OCI-LY1 (cell line): Measurements from ENCODE around the gene PIH1D1.

Experiments used
- EZH2 ChIP-seq: fragments of 200-600 bp; sonication (generic), shearing (Covaris generic); IDR thresholded peaks from 2 replicates; pipeline ENCODE4 v1.8.0; 2017; ENCODE audit warnings: borderline replicate concordance, mixed run types, mild to moderate bottlenecking, antibody characterized with exemption, low read length, moderate library complexity, mixed read lengths
- TF ChIP-seq, protein P1 (sequence below): fragments of 200-600 bp; sonication (generic), shearing (Covaris generic); IDR thresholded peaks from 2 replicates; pipeline ENCODE4 v1.5.1; 2017; ENCODE audit warnings: mild to moderate bottlenecking, antibody characterized with exemption, low read length, moderate library complexity, mixed read lengths

DNA sequence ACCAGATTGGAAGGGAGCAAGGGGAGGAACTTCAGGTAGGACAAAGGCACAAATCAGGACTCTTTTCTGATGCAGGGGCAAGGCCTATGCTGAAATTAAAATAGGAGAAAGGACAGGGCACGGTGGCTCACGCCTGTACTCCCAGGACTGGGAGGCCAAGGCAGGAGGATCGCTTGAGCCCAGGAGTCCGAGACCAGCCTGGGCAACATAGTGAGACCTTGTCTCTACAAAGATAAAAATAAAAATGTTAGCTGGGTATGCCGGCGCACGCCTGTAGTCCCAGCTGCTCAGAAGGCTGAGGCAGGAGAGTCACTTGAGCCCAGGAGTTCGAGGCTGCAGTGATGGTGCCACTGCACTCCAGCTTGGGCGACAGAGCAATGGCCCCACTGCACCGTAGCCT, 15.9 kb downstream of the PIH1D1 start:
- TF ChIP-seq, protein P1, sequence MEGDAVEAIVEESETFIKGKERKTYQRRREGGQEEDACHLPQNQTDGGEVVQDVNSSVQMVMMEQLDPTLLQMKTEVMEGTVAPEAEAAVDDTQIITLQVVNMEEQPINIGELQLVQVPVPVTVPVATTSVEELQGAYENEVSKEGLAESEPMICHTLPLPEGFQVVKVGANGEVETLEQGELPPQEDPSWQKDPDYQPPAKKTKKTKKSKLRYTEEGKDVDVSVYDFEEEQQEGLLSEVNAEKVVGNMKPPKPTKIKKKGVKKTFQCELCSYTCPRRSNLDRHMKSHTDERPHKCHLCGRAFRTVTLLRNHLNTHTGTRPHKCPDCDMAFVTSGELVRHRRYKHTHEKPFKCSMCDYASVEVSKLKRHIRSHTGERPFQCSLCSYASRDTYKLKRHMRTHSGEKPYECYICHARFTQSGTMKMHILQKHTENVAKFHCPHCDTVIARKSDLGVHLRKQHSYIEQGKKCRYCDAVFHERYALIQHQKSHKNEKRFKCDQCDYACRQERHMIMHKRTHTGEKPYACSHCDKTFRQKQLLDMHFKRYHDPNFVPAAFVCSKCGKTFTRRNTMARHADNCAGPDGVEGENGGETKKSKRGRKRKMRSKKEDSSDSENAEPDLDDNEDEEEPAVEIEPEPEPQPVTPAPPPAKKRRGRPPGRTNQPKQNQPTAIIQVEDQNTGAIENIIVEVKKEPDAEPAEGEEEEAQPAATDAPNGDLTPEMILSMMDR: no peak
- TF ChIP-seq EZH2: no peak
